GM12878 (cell line): ENCODE data around the gene MAP2K4. TPM values are rescaled to one million over a fixed set of nuclear protein-coding genes. Genes with fewer than 3 reads are reported as not detected.

Source experiments
- ATAC-seq: fragments of 200-7000 bp; cut with Tn5 transposase; 3 replicates; pipeline ENCODE4 v1.9.1; 2020; ENCODE audit warnings: mild to moderate bottlenecking, moderate library complexity
- BruUV-seq: library from RNA; stranded (reverse); fragments of 400-500 nt; replicated peaks from 2 replicates; lab custom pipeline; 2021; lab: Mats Ljungman, UMichigan
- CTCF ChIA-PET: fragments of 300-600 bp; sonication (Branson Sonifier 250); formaldehyde crosslinking; extraction: SDS; loops from one replicate; lab custom pipeline; 2021; ENCODE audit warnings: inconsistent platforms; lab: Yijun Ruan, JAX
- POLR2A ChIA-PET: fragments of 350-600 bp; formaldehyde crosslinking; extraction: SDS; loops from one replicate; lab custom pipeline; 2021; ENCODE audit warnings: inconsistent platforms; lab: Charles Lee
- RAD21 ChIA-PET: fragments of 300-600 bp; sonication (Branson Sonifier 250); formaldehyde crosslinking; loops from one replicate; lab custom pipeline; 2023; ENCODE audit warnings: antibody characterized with exemption; ENCODE audit not compliant: unreplicated experiment; lab: Charles Lee
- SMC1A ChIA-PET: fragments of 300-600 bp; sonication (Branson Sonifier 250); formaldehyde crosslinking; loops from one replicate; lab custom pipeline; 2023; ENCODE audit not compliant: unreplicated experiment, uncharacterized antibody; lab: Charles Lee
- DNase-seq: peaks from one replicate; pipeline ENCODE4 v3.0.0-alpha.2; 2011; ENCODE audit warnings: low read depth, low spot score
- FAIRE-seq: peaks from 3 replicates; lab custom pipeline; 2011; peaks lifted over from hg19 to GRCh38; lab: Jason Lieb, UNC
- H2AFZ ChIP-seq: 2 replicates; pipeline ENCODE4 v1.6.0; 2011; ENCODE audit warnings: low read depth, low read length, control low read depth; ENCODE audit not compliant: control insufficient read depth
- H3K27ac ChIP-seq: 2 replicates; pipeline ENCODE4 v1.5.1; 2011; ENCODE audit warnings: control low read depth; ENCODE audit not compliant: control insufficient read depth, insufficient read depth
- H3K27me3 ChIP-seq, 2 experiments: replicated peaks in 1 of 2; 2 replicates each; pipeline versions ENCODE4 v1.6.0 to v1.6.1; 2011; ENCODE audit warnings: low read length in 1 of 2; ENCODE audit not compliant: control insufficient read depth in 2 of 2, insufficient read depth in 2 of 2
- H3K36me3 ChIP-seq, 2 experiments: 2 replicates each; pipeline ENCODE4 v1.5.1; 2011; ENCODE audit warnings: low read length in 1 of 2; ENCODE audit not compliant: control insufficient read depth in 2 of 2, insufficient read depth in 2 of 2
- H3K4me1 ChIP-seq: 2 replicates; pipeline ENCODE4 v1.6.1; 2011; ENCODE audit warnings: mild to moderate bottlenecking, low read length, moderate library complexity, mixed read lengths; ENCODE audit not compliant: control insufficient read depth, insufficient read depth
- H3K4me2 ChIP-seq: 2 replicates; pipeline ENCODE4 v1.6.0; 2011; ENCODE audit warnings: control low read depth; ENCODE audit not compliant: control insufficient read depth, insufficient read depth
- H3K4me3 ChIP-seq: fragments of 200-600 bp; sonication (generic); 2 replicates; pipeline ENCODE4 v1.5.1; 2016
- H3K79me2 ChIP-seq: 2 replicates; pipeline ENCODE4 v1.6.0; 2011; ENCODE audit warnings: low read length; ENCODE audit not compliant: control insufficient read depth, insufficient read depth
- H3K9ac ChIP-seq: 2 replicates; pipeline ENCODE4 v1.8.0; 2011; ENCODE audit warnings: low read length, control low read depth, mixed read lengths; ENCODE audit not compliant: control insufficient read depth, insufficient read depth
- H3K9me3 ChIP-seq: replicated peaks from 3 replicates; pipeline ENCODE4 v1.5.1; 2011; ENCODE audit warnings: mild to moderate bottlenecking, low read length; ENCODE audit not compliant: control insufficient read depth, insufficient read depth
- H4K20me1 ChIP-seq: 2 replicates; pipeline ENCODE4 v1.6.0; 2011; ENCODE audit not compliant: control insufficient read depth, insufficient read depth
- GATAD2B ChIP-seq: fragments of 450-650 bp; conservative IDR thresholded peaks from 2 replicates; pipeline ENCODE4 v1.6.1; 2017; ENCODE audit warnings: low read depth, mild to moderate bottlenecking, moderate library complexity
- IKZF2 ChIP-seq, 2 experiments: fragments of 450-650 bp; IDR thresholded peaks; 2 replicates each; pipeline ENCODE4 v1.6.1; 2017; ENCODE audit warnings: mild to moderate bottlenecking in 2 of 2, moderate library complexity in 2 of 2
- JUNB ChIP-seq: IDR thresholded peaks from 2 replicates; pipeline ENCODE4 v1.6.1; 2016; ENCODE audit warnings: antibody characterized with exemption, mild to moderate bottlenecking
- KAT2A ChIP-seq: conservative IDR thresholded peaks from 2 replicates; pipeline ENCODE4 v1.6.1; 2011; ENCODE audit warnings: low read depth, low read length; ENCODE audit not compliant: control insufficient read depth
- MTA2 ChIP-seq: fragments of 450-650 bp; IDR thresholded peaks from 2 replicates; pipeline ENCODE4 v1.6.1; 2016; ENCODE audit warnings: low read depth, mild to moderate bottlenecking, moderate library complexity
- MYC ChIP-seq: IDR thresholded peaks from 2 replicates; pipeline ENCODE4 v1.6.1; 2011; ENCODE audit warnings: mild to moderate bottlenecking, low read length, moderate library complexity, inconsistent platforms; ENCODE audit not compliant: insufficient read depth, insufficient replicate concordance, insufficient read length, severe bottlenecking
- NFIC ChIP-seq: IDR thresholded peaks from 2 replicates; pipeline ENCODE4 v1.6.1; 2012; ENCODE audit warnings: low read depth, mild to moderate bottlenecking, inconsistent platforms, low read length, moderate library complexity
- NFYB ChIP-seq: IDR thresholded peaks from 2 replicates; pipeline ENCODE4 v1.6.1; 2011; ENCODE audit warnings: low read depth, mild to moderate bottlenecking, low read length, improper control_type of control experiment, moderate library complexity; ENCODE audit not compliant: insufficient read depth
- NR2C2 ChIP-seq: IDR thresholded peaks from 2 replicates; pipeline ENCODE4 v1.6.1; 2011; ENCODE audit warnings: borderline replicate concordance, low read depth; ENCODE audit not compliant: control insufficient read depth, insufficient read length
- RBBP5 ChIP-seq: fragments of 200-600 bp; sonication (generic); conservative IDR thresholded peaks from 2 replicates; pipeline ENCODE4 v1.6.1; 2016
- SMAD1 ChIP-seq: fragments of 450-650 bp; IDR thresholded peaks from 2 replicates; pipeline ENCODE4 v1.6.1; 2018; ENCODE audit warnings: mild to moderate bottlenecking, low read depth; ENCODE audit not compliant: partially characterized antibody
- SREBF1 ChIP-seq: IDR thresholded peaks from 2 replicates; pipeline ENCODE4 v1.6.1; 2012; ENCODE audit warnings: mild to moderate bottlenecking, low read length
- WGBS: methylation state at CpG from one replicate; pipeline ENCODE4 v1.1.6; 2016; ENCODE audit warnings: low lambda C conversion rate; ENCODE audit not compliant: insufficient replicate concordance, insufficient coverage; ENCODE audit errors: missing lambda C conversion rate; 5-methylcytosine and 5-hydroxymethylcytosine counted together
- in situ Hi-C: fragments of 300-500 bp; cut with MboI; formaldehyde crosslinking; loops from 9 replicates; pipeline ENCODE4 v1.14.3; 2018; ENCODE audit warnings: mixed read lengths
- intact Hi-C: fragments of 100-400 bp; cut with micrococcal nuclease; formaldehyde crosslinking; loops from one replicate; pipeline ENCODE4 v1.14.2; 2022; ENCODE audit not compliant: unreplicated experiment
- polyA plus RNA-seq, 11 experiments: library from polyadenylated mRNA; depleted of rRNA in 4 of 11; unstranded in 6 of 11; stranded (reverse) in 5 of 11; fragments of >200 nt; fragmentation: Nextera tagmentation in 4 of 11; fragmentation: Illumina TruSeq in 1 of 11; extraction: Ambion mirVana in 4 of 11; extraction: Trizol in 1 of 11; gene quantifications; 1 replicate in 1 of 11; 2 replicates in 10 of 11; pipeline versions ENCODE4 v1.2.1 to v1.2.3, GENCODE V29; 2011 to 2016; ENCODE audit warnings: inconsistent platforms in 2 of 11, missing spikeins in 2 of 11, low read depth in 1 of 11
- total RNA-seq, 4 experiments: library from RNA; depleted of rRNA in 3 of 4; stranded (reverse); fragments of >200 nt in 3 of 4; fragmentation: Illumina TruSeq in 1 of 4; extraction: Trizol in 1 of 4; gene quantifications; 2 replicates each; pipeline versions ENCODE4 v1.2.1 to v1.2.3, GENCODE V29; 2013 to 2021
- TF ChIP-seq, protein P1 (sequence below): IDR thresholded peaks from 2 replicates; pipeline ENCODE4 v1.6.1; 2012; ENCODE audit warnings: low read depth, low read length, improper control_type of control experiment
- TF ChIP-seq, protein P2 (sequence below): fragments of 450-650 bp; IDR thresholded peaks from 2 replicates; pipeline ENCODE4 v1.6.1; 2017; ENCODE audit warnings: mild to moderate bottlenecking
- TF ChIP-seq, protein P3 (sequence below): fragments of 450-650 bp; IDR thresholded peaks from 2 replicates; pipeline ENCODE4 v1.6.1; 2017; ENCODE audit warnings: low read depth, mild to moderate bottlenecking, moderate library complexity

Gene MAP2K4
- total and polyA plus RNA-seq, 10 of the 15 experiments (the other 5 are each of a cell fraction or from before 2014, with no cell fraction given) = 5.4 to 34.1 (median 25.5) TPM

DNA sequence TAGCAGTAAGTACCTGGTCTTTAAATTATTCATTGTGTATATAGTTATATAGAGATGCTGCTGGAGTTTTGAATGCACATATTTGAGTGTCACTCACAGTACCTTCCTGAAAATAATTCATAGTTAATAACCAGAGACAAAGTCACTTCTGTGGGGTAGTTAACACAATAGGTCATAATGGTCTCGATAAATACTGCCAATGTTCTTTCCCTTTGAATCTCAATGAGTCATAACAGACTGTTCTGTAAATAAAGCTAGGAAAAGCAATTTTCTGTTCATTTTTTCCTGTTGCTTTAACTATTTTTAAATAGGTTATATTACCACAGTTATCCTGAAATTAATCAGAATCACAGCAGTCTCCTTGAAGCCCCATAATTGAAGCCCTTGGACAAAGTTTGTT lies 87.2 kb downstream of the MAP2K4 start:
- Histone ChIP-seq H3K4me2 (no peak overlapping the region), H4K20me1 (no peaks in the 10 kb centered on the region), H3K79me2 (no peaks in the 10 kb centered on the region), H3K9me3 (no peaks in the 10 kb centered on the region), H3K27ac (no peak overlapping the region), H3K4me1 (peaks cover 9% of the 10 kb centered on the region; the same call in 1 of the 2 replicates), H3K4me3 (no peak overlapping the region), H3K9ac (no peak overlapping the region), H2AFZ (no peak overlapping the region), H3K36me3 (peaks cover 0 to 8% of the 10 kb centered on the region in 2 experiments; a peak in 1 of 4 replicates), H3K27me3 (no peaks in the 10 kb centered on the region)
- DNase-seq (no peak), ATAC-seq (no peak), FAIRE-seq (peak; percentile 66)
- ChIA-PET RAD21 (interaction anchor here (1.7 to 2.3 kb wide), 2 partner anchors 9 to 111 kb away, joined by 5 to 7 read pairs; partner anchors contain the start of gene ZNF18), CTCF (interaction anchor here (2.3 kb wide), 1 partner anchor 9 kb away, joined by 5 read pairs; no protein-coding TSS in a partner anchor), SMC1A (interaction anchor here (1.1 to 1.5 kb wide), 2 partner anchors 9 to 12 kb away, joined by 3 to 8 read pairs; no protein-coding TSS in a partner anchor), POLR2A (no interaction called here)
- in situ Hi-C loops (no loop called here), intact Hi-C loops (no loop called here)
- TF ChIP-seq MYC = no peak
- TF ChIP-seq SREBF1 = no peak
- TF ChIP-seq SMAD1 = no peak
- TF ChIP-seq KAT2A = no peak
- TF ChIP-seq IKZF2 (IDR thresholded peaks at IDR 0.05) = no peak
- TF ChIP-seq, protein P1, sequence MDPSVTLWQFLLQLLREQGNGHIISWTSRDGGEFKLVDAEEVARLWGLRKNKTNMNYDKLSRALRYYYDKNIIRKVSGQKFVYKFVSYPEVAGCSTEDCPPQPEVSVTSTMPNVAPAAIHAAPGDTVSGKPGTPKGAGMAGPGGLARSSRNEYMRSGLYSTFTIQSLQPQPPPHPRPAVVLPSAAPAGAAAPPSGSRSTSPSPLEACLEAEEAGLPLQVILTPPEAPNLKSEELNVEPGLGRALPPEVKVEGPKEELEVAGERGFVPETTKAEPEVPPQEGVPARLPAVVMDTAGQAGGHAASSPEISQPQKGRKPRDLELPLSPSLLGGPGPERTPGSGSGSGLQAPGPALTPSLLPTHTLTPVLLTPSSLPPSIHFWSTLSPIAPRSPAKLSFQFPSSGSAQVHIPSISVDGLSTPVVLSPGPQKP = no peak
- 0 out of 2 replicates have a peak, but pooled peaks have one; percentile 18 for TF ChIP-seq NFIC
- TF ChIP-seq MTA2 = no peak
- TF ChIP-seq, protein P2, sequence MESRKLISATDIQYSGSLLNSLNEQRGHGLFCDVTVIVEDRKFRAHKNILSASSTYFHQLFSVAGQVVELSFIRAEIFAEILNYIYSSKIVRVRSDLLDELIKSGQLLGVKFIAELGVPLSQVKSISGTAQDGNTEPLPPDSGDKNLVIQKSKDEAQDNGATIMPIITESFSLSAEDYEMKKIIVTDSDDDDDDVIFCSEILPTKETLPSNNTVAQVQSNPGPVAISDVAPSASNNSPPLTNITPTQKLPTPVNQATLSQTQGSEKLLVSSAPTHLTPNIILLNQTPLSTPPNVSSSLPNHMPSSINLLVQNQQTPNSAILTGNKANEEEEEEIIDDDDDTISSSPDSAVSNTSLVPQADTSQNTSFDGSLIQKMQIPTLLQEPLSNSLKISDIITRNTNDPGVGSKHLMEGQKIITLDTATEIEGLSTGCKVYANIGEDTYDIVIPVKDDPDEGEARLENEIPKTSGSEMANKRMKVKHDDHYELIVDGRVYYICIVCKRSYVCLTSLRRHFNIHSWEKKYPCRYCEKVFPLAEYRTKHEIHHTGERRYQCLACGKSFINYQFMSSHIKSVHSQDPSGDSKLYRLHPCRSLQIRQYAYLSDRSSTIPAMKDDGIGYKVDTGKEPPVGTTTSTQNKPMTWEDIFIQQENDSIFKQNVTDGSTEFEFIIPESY = no peak
- TF ChIP-seq, protein P3, sequence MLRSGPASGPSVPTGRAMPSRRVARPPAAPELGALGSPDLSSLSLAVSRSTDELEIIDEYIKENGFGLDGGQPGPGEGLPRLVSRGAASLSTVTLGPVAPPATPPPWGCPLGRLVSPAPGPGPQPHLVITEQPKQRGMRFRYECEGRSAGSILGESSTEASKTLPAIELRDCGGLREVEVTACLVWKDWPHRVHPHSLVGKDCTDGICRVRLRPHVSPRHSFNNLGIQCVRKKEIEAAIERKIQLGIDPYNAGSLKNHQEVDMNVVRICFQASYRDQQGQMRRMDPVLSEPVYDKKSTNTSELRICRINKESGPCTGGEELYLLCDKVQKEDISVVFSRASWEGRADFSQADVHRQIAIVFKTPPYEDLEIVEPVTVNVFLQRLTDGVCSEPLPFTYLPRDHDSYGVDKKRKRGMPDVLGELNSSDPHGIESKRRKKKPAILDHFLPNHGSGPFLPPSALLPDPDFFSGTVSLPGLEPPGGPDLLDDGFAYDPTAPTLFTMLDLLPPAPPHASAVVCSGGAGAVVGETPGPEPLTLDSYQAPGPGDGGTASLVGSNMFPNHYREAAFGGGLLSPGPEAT = no peak
- no peak for TF ChIP-seq NR2C2
- TF ChIP-seq RBBP5 = no peak
- 0 out of 2 replicates have a peak, but pooled peaks have one; percentile 13 for TF ChIP-seq JUNB
- TF ChIP-seq NFYB = no peak
- TF ChIP-seq GATAD2B = no peak
- WGBS = 5% methylated on average over 1 of the region's 1 CpG
- no TSS peak for BruUV-seq
